Osteocyte (in vitro differentiated cells): ENCODE measurements around the gene HPX. TPM values are rescaled to one million over a fixed set of nuclear protein-coding genes. Genes with fewer than 3 reads are reported as not detected.

Experiments used
- DNase-seq: peaks from one replicate; pipeline ENCODE4 v3.0.0; 2021; ENCODE audit warnings: mixed read lengths; ENCODE audit not compliant: unreplicated experiment; ENCODE audit errors: extremely low spot score
- H3K27ac Mint-ChIP-seq: one replicate; pipeline ENCODE4 v1.8.0; 2021; ENCODE audit warnings: mild to moderate bottlenecking, mixed read lengths; ENCODE audit not compliant: unreplicated experiment
- H3K27me3 Mint-ChIP-seq: one replicate; pipeline ENCODE4 v1.8.0; 2021; ENCODE audit warnings: mixed read lengths; ENCODE audit not compliant: unreplicated experiment
- H3K36me3 Mint-ChIP-seq: one replicate; pipeline ENCODE4 v1.8.0; 2021; ENCODE audit warnings: mixed read lengths; ENCODE audit not compliant: unreplicated experiment
- H3K4me1 Mint-ChIP-seq: one replicate; pipeline ENCODE4 v1.8.0; 2021; ENCODE audit warnings: mixed read lengths; ENCODE audit not compliant: unreplicated experiment
- H3K4me3 Mint-ChIP-seq: one replicate; pipeline ENCODE4 v1.8.0; 2021; ENCODE audit warnings: mild to moderate bottlenecking, moderate library complexity, mixed read lengths; ENCODE audit not compliant: unreplicated experiment
- H3K9me3 Mint-ChIP-seq: one replicate; pipeline ENCODE4 v1.8.0; 2021; ENCODE audit warnings: mixed read lengths; ENCODE audit not compliant: unreplicated experiment
- CTCF ChIP-seq: fragments of 200-600 bp; sonication (generic); IDR thresholded peaks from 2 replicates; pipeline ENCODE4 v1.5.0; 2021; ENCODE audit warnings: antibody characterized with exemption, mild to moderate bottlenecking, moderate library complexity
- total RNA-seq: library from RNA; stranded (reverse); gene quantifications from 2 replicates; pipeline ENCODE4 v1.2.1, GENCODE V29; 2021

The HPX gene
- total RNA-seq, 1 donor from 2014 or later, result 1.9 TPM

DNA sequence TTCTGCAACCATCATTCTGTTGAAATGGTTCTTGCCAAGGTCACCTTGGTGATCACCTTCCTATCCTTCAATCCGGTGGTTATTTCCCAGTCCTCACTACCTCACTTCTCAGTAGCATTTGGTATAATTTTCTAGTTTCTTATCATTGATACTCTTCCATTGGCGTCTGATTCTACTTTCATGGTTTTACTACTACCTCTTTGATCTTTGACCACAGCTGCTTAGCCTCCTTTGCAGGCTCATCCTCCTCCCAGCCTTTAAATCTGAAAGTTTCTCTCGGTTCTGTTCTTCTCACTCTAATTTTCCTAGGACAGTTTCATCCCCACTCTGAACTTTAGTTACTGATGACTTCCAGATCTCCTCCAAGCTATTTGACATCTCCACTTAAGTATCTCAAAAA is 45.5 kb upstream of the HPX start:
- Mint-ChIP-seq H3K27me3 (no peaks in the 10 kb centered on the region), H3K4me3 (no peak overlapping the region), H3K27ac (no peak overlapping the region), H3K36me3 (peaks cover 21% of the 10 kb centered on the region), H3K9me3 (no peaks in the 10 kb centered on the region), H3K4me1 (peaks cover 14% of the 10 kb centered on the region)
- DNase-seq, result no peak
- no peak for TF ChIP-seq CTCF

GRCh38 chr11:6485661-6486060 is 44.9 kb upstream of the HPX start:
- TF ChIP-seq CTCF, result no peak
- Mint-ChIP-seq H3K27ac (no peak overlapping the region), H3K9me3 (no peaks in the 10 kb centered on the region), H3K4me3 (no peak overlapping the region), H3K36me3 (peaks cover 22% of the 10 kb centered on the region), H3K4me1 (peaks cover 17% of the 10 kb centered on the region), H3K27me3 (no peaks in the 10 kb centered on the region)
- DNase-seq, result no peak

GRCh38 chr11:6483015-6483414 is 42.2 kb upstream of the HPX start:
- Mint-ChIP-seq H3K36me3 (peaks cover 26% of the 10 kb centered on the region), H3K4me3 (peak overlapping the region; percentile 95), H3K27me3 (no peaks in the 10 kb centered on the region), H3K4me1 (peaks cover 29% of the 10 kb centered on the region), H3K27ac (peak overlapping the region; percentile 98), H3K9me3 (no peaks in the 10 kb centered on the region)
- TF ChIP-seq CTCF, result no peak
- no peak for DNase-seq

DNA sequence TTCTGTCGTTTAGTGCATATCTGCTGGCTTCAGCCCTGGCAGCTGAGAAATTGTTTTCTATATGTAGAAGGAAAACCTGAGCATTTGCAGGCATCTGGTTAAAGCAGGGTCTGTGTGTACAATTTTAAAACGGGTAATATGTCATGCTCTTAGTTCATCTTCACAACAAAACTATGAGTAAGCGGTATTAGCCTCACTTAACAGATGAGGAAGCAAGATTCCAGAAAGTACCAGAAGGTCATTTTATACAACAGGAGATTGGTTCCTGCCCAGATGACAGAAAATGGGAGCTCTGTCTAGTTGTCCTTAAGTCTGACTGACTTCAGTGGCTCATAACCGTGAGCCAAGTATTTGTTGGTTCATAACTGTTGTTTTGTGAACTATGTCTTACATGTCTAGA is 41.7 kb upstream of the HPX start:
- Mint-ChIP-seq H3K4me1 (peaks cover 29% of the 10 kb centered on the region), H3K27me3 (no peaks in the 10 kb centered on the region), H3K9me3 (no peaks in the 10 kb centered on the region), H3K36me3 (peaks cover 30% of the 10 kb centered on the region), H3K4me3 (peak overlapping the region; percentile 95), H3K27ac (peak overlapping the region; percentile 98)
- no peak for TF ChIP-seq CTCF
- DNase-seq, result no peak

GRCh38 chr11:6481924-6482275 is 41.1 kb upstream of the HPX start:
- H3K9me3 Mint-ChIP-seq, result no peaks in the 10 kb centered on the region
- TF ChIP-seq CTCF, result no peak
- H3K36me3 Mint-ChIP-seq, result peaks cover 32% of the 10 kb centered on the region
- no peaks in the 10 kb centered on the region for H3K27me3 Mint-ChIP-seq
- peak overlapping the region; percentile 98 for H3K27ac Mint-ChIP-seq
- no peak for DNase-seq
- peaks cover 31% of the 10 kb centered on the region for H3K4me1 Mint-ChIP-seq
- peak overlapping the region; percentile 95 for H3K4me3 Mint-ChIP-seq
